Measurements from ENCODE around the gene MTMR6.

MTMR6 gene

GRCh38 chr13:25214491-25215252 is 72.6 kb downstream of the MTMR6 start:
- FAIRE-seq (no peak), DNase-seq (ENCODE audit: insufficient read length, low spot score) (no peak)
- TF ChIP-seq POU2F2 (IDR thresholded peaks at IDR 0.05; ENCODE audit: low read depth, low read length) (no peak), SPI1 (IDR thresholded peaks at IDR 0.05; ENCODE audit: low read depth, low read length) (no peak), POLR2AphosphoS5 (IDR thresholded peaks at IDR 0.05; ENCODE audit: low read depth, low read length) (no peak), PAX5 (IDR thresholded peaks at IDR 0.05; ENCODE audit: insufficient read depth, low read length, severe bottlenecking) (no peak), TAF1 (IDR thresholded peaks at IDR 0.05; ENCODE audit: low read depth, low read length) (no peak), POLR2A (IDR thresholded peaks at IDR 0.05; ENCODE audit: low read depth, low read length) (no peak)

- DNase-seq (ENCODE audit: insufficient read length, low spot score) (no peak), FAIRE-seq (no peak)
- no peak for TF ChIP-seq SPI1 (IDR thresholded peaks at IDR 0.05; ENCODE audit: low read depth, low read length)
- TF ChIP-seq POLR2AphosphoS5 (IDR thresholded peaks at IDR 0.05; ENCODE audit: low read depth, low read length) = no peak
- TF ChIP-seq POU2F2 (IDR thresholded peaks at IDR 0.05; ENCODE audit: low read depth, low read length) = no peak
- TF ChIP-seq TAF1 (IDR thresholded peaks at IDR 0.05; ENCODE audit: low read depth, low read length) = no peak
- TF ChIP-seq POLR2A (IDR thresholded peaks at IDR 0.05; ENCODE audit: low read depth, low read length) = no peak
- TF ChIP-seq PAX5 (IDR thresholded peaks at IDR 0.05; ENCODE audit: insufficient read depth, low read length, severe bottlenecking) = no peak
Measured at GRCh38 chr13:25213715-25214114, 73.6 kb downstream of the MTMR6 start.

- no peak for DNase-seq (ENCODE audit: insufficient read length, low spot score)
- no peak for FAIRE-seq
- TF ChIP-seq POLR2AphosphoS5 (IDR thresholded peaks at IDR 0.05; ENCODE audit: low read depth, low read length) (no peak), POLR2A (IDR thresholded peaks at IDR 0.05; ENCODE audit: low read depth, low read length) (no peak), SPI1 (IDR thresholded peaks at IDR 0.05; ENCODE audit: low read depth, low read length) (no peak), POU2F2 (IDR thresholded peaks at IDR 0.05; ENCODE audit: low read depth, low read length) (no peak), PAX5 (IDR thresholded peaks at IDR 0.05; ENCODE audit: insufficient read depth, low read length, severe bottlenecking) (no peak), TAF1 (IDR thresholded peaks at IDR 0.05; ENCODE audit: low read depth, low read length) (no peak)
Measured at GRCh38 chr13:25210842-25211569, 76.3 kb downstream of the MTMR6 start.

GRCh38 chr13:25207291-25207810 is 79.9 kb downstream of the MTMR6 start:
- no peak for FAIRE-seq
- no peak for DNase-seq (ENCODE audit: insufficient read length, low spot score)
- TF ChIP-seq POU2F2 (IDR thresholded peaks at IDR 0.05; ENCODE audit: low read depth, low read length) (no peak), SPI1 (IDR thresholded peaks at IDR 0.05; ENCODE audit: low read depth, low read length) (no peak), TAF1 (IDR thresholded peaks at IDR 0.05; ENCODE audit: low read depth, low read length) (no peak), POLR2AphosphoS5 (IDR thresholded peaks at IDR 0.05; ENCODE audit: low read depth, low read length) (no peak), POLR2A (IDR thresholded peaks at IDR 0.05; ENCODE audit: low read depth, low read length) (no peak), PAX5 (IDR thresholded peaks at IDR 0.05; ENCODE audit: insufficient read depth, low read length, severe bottlenecking) (no peak)

- no peak for FAIRE-seq
Measured at GRCh38 chr13:25204863-25205262, 82.4 kb downstream of the MTMR6 start.

GRCh38 chr13:25203127-25203740 is 84.1 kb downstream of the MTMR6 start:
- no peak for DNase-seq (ENCODE audit: insufficient read length, low spot score)
- TF ChIP-seq POLR2A (IDR thresholded peaks at IDR 0.05; ENCODE audit: low read depth, low read length) = no peak
- TF ChIP-seq TAF1 (IDR thresholded peaks at IDR 0.05; ENCODE audit: low read depth, low read length) = no peak
- no peak for TF ChIP-seq PAX5 (IDR thresholded peaks at IDR 0.05; ENCODE audit: insufficient read depth, low read length, severe bottlenecking)
- no peak for TF ChIP-seq POLR2AphosphoS5 (IDR thresholded peaks at IDR 0.05; ENCODE audit: low read depth, low read length)
- no peak for TF ChIP-seq SPI1 (IDR thresholded peaks at IDR 0.05; ENCODE audit: low read depth, low read length)
- no peak for TF ChIP-seq POU2F2 (IDR thresholded peaks at IDR 0.05; ENCODE audit: low read depth, low read length)
- no peak for FAIRE-seq

More at GRCh38 chr13:25204863-25205262, 82.4 kb downstream of the MTMR6 start:
- DNase-seq (ENCODE audit: insufficient read length, low spot score) = no peak
- TF ChIP-seq POU2F2 (IDR thresholded peaks at IDR 0.05; ENCODE audit: low read depth, low read length) (no peak), TAF1 (IDR thresholded peaks at IDR 0.05; ENCODE audit: low read depth, low read length) (no peak), PAX5 (IDR thresholded peaks at IDR 0.05; ENCODE audit: insufficient read depth, low read length, severe bottlenecking) (no peak), SPI1 (IDR thresholded peaks at IDR 0.05; ENCODE audit: low read depth, low read length) (no peak), POLR2AphosphoS5 (IDR thresholded peaks at IDR 0.05; ENCODE audit: low read depth, low read length) (no peak), POLR2A (IDR thresholded peaks at IDR 0.05; ENCODE audit: low read depth, low read length) (no peak)

GRCh38 chr13:25200783-25201182 is 86.5 kb downstream of the MTMR6 start:
- FAIRE-seq (no peak), DNase-seq (ENCODE audit: insufficient read length, low spot score) (no peak)
- TF ChIP-seq PAX5 (IDR thresholded peaks at IDR 0.05; ENCODE audit: insufficient read depth, low read length, severe bottlenecking) (no peak), POLR2A (IDR thresholded peaks at IDR 0.05; ENCODE audit: low read depth, low read length) (no peak)

- FAIRE-seq (no peak), DNase-seq (ENCODE audit: insufficient read length, low spot score) (no peak)
- TF ChIP-seq PAX5 (IDR thresholded peaks at IDR 0.05; ENCODE audit: insufficient read depth, low read length, severe bottlenecking) = no peak
- TF ChIP-seq TAF1 (IDR thresholded peaks at IDR 0.05; ENCODE audit: low read depth, low read length) = no peak
- TF ChIP-seq POU2F2 (IDR thresholded peaks at IDR 0.05; ENCODE audit: low read depth, low read length) = no peak
- TF ChIP-seq POLR2A (IDR thresholded peaks at IDR 0.05; ENCODE audit: low read depth, low read length) = no peak
- no peak for TF ChIP-seq SPI1 (IDR thresholded peaks at IDR 0.05; ENCODE audit: low read depth, low read length)
- TF ChIP-seq POLR2AphosphoS5 (IDR thresholded peaks at IDR 0.05; ENCODE audit: low read depth, low read length) = no peak
Measured at GRCh38 chr13:25198647-25199046, 88.6 kb downstream of the MTMR6 start.

- FAIRE-seq = no peak
- DNase-seq (ENCODE audit: insufficient read length, low spot score) = no peak
- TF ChIP-seq POLR2AphosphoS5 (IDR thresholded peaks at IDR 0.05; ENCODE audit: low read depth, low read length) = no peak
- TF ChIP-seq TAF1 (IDR thresholded peaks at IDR 0.05; ENCODE audit: low read depth, low read length) = no peak
Measured at GRCh38 chr13:25196971-25197370, 90.3 kb downstream of the MTMR6 start.
